GM21360 (cell line): ENCODE measurements around the gene PLCB4.
"Not testable (repeated sequence)": the region's sequence is repeated elsewhere in the genome, so short reads cannot be mapped to it uniquely, and the experiment has no call there.

Experiments
- ATAC-seq: cut with Tn5 transposase; IDR thresholded peaks from one replicate; pipeline ENCODE4 v1.9.1; 2021; ENCODE audit warnings: mild to moderate bottlenecking, moderate library complexity; ENCODE audit not compliant: unreplicated experiment

Gene PLCB4

GRCh38 chr20:9348747-9349146 is 279.9 kb downstream of the PLCB4 start:
- ATAC-seq, result no peak

- ATAC-seq, result no peak
Measured at GRCh38 chr20:9349249-9349648, 280.4 kb downstream of the PLCB4 start.

GRCh38 chr20:9352739-9353138 is 283.9 kb downstream of the PLCB4 start:
- ATAC-seq, result no peak

- no peak for ATAC-seq
Measured at GRCh38 chr20:9353180-9353915, 284.5 kb downstream of the PLCB4 start.

- no peak for ATAC-seq
Measured at GRCh38 chr20:9353916-9354276, 285.0 kb downstream of the PLCB4 start.

- ATAC-seq, result no peak
Measured at GRCh38 chr20:9354579-9354978, 285.7 kb downstream of the PLCB4 start.

- no peak for ATAC-seq
Measured at GRCh38 chr20:9358001-9358400, 289.1 kb downstream of the PLCB4 start.

GRCh38 chr20:9359561-9360308 is 290.8 kb downstream of the PLCB4 start:
- no peak for ATAC-seq

GRCh38 chr20:9360431-9360830 is 291.5 kb downstream of the PLCB4 start:
- ATAC-seq, result no peak

- no peak for ATAC-seq
Measured at GRCh38 chr20:9363673-9364072, 294.8 kb downstream of the PLCB4 start.

GRCh38 chr20:9367328-9367727 is 298.4 kb downstream of the PLCB4 start:
- ATAC-seq, result no peak

- no peak for ATAC-seq
Measured at GRCh38 chr20:9367746-9368145, 298.9 kb downstream of the PLCB4 start.

GRCh38 chr20:9368893-9369292 is 300.0 kb downstream of the PLCB4 start:
- no peak for ATAC-seq

GRCh38 chr20:9369557-9369956 is 300.7 kb downstream of the PLCB4 start:
- no peak for ATAC-seq

- no peak for ATAC-seq
Measured at GRCh38 chr20:9374072-9374471, 305.2 kb downstream of the PLCB4 start.

- ATAC-seq, result no peak
Measured at GRCh38 chr20:9374480-9374879, 305.6 kb downstream of the PLCB4 start.

- no peak for ATAC-seq
Measured at GRCh38 chr20:9375221-9375681, 306.4 kb downstream of the PLCB4 start.

GRCh38 chr20:9377007-9377406 is 308.1 kb downstream of the PLCB4 start:
- no peak for ATAC-seq

- ATAC-seq, result not testable (repeated sequence)
Measured at GRCh38 chr20:9385345-9386310, 316.7 kb downstream of the PLCB4 start.

- ATAC-seq, result no peak
Measured at GRCh38 chr20:9388160-9388812, 319.4 kb downstream of the PLCB4 start.

GRCh38 chr20:9388813-9389161 is 319.9 kb downstream of the PLCB4 start:
- no peak for ATAC-seq
